Liver (tissue), 3 donors: Measurements from ENCODE around the gene RNF10.

Experiments
- EGR1 ChIP-seq, 2 donors: IDR thresholded peaks; 2 replicates each; pipeline ENCODE4 v1.6.1; 2016 to 2018; ENCODE audit warnings: antibody characterized with exemption in 2 of 2, low read depth in 2 of 2
- FOXA1 ChIP-seq: IDR thresholded peaks from 2 replicates; pipeline ENCODE4 v1.6.1; 2016; ENCODE audit warnings: antibody characterized with exemption
- GABPA ChIP-seq, 2 donors: IDR thresholded peaks in 1 of 2; conservative IDR thresholded peaks in 1 of 2; 2 replicates each; pipeline ENCODE4 v1.6.1; 2016; ENCODE audit warnings: antibody characterized with exemption in 2 of 2, mild to moderate bottlenecking in 1 of 2, moderate library complexity in 1 of 2
- JUND ChIP-seq, 2 donors: IDR thresholded peaks; 2 replicates each; pipeline ENCODE4 v1.6.1; 2016; ENCODE audit warnings: antibody characterized with exemption in 2 of 2
- RAD21 ChIP-seq, 2 donors: IDR thresholded peaks; 2 replicates each; pipeline ENCODE4 v1.6.1; 2016; ENCODE audit warnings: antibody characterized with exemption in 2 of 2, mild to moderate bottlenecking in 2 of 2
- REST ChIP-seq: IDR thresholded peaks from 2 replicates; pipeline ENCODE4 v1.6.1; 2016; ENCODE audit warnings: antibody characterized with exemption, mild to moderate bottlenecking
- RXRA ChIP-seq, 2 donors: IDR thresholded peaks; 2 replicates each; pipeline ENCODE4 v1.6.1; 2017 to 2018; ENCODE audit warnings: antibody characterized with exemption in 2 of 2, mild to moderate bottlenecking in 1 of 2
- SP1 ChIP-seq: IDR thresholded peaks from 2 replicates; pipeline ENCODE4 v1.6.1; 2018; ENCODE audit warnings: antibody characterized with exemption, mild to moderate bottlenecking
- TAF1 ChIP-seq: conservative IDR thresholded peaks from 2 replicates; pipeline ENCODE4 v1.6.1; 2016; ENCODE audit warnings: antibody characterized with exemption, mild to moderate bottlenecking
- YY1 ChIP-seq: IDR thresholded peaks from 2 replicates; pipeline ENCODE4 v1.6.1; 2016; ENCODE audit warnings: antibody characterized with exemption, mild to moderate bottlenecking
- ZBTB33 ChIP-seq: IDR thresholded peaks from 2 replicates; pipeline ENCODE4 v1.6.1; 2016; ENCODE audit warnings: antibody characterized with exemption
- TF ChIP-seq, protein P1 (sequence below): fragments of 150-350 bp; IDR thresholded peaks from 2 replicates; pipeline ENCODE4 v1.5.1; 2017; ENCODE audit warnings: improper control_type of control experiment, low read depth, low read length; ENCODE audit not compliant: missing input control
- TF ChIP-seq, protein P2 (sequence below): IDR thresholded peaks from 2 replicates; pipeline ENCODE4 v1.6.1; 2016; ENCODE audit warnings: antibody characterized with exemption
- donor health status: healthy.
- donor health status: healthy.

- TF ChIP-seq EGR1 (IDR thresholded peaks at IDR 0.05; ENCODE audit: low read depth in 2 of 2) (no peak), RAD21 (IDR thresholded peaks at IDR 0.05) (no peak), JUND (IDR thresholded peaks at IDR 0.05) (no peak), REST (no peak), YY1 (no peak), SP1 (no peak), TAF1 (no peak), GABPA (IDR thresholded peaks at IDR 0.05 in 1 of 2, conservative IDR thresholded peaks at IDR 0.05 in 1 of 2) (no peak), ZBTB33 (no peak), FOXA1 (no peak), RXRA (IDR thresholded peaks at IDR 0.05) (no peak)
- TF ChIP-seq, protein P1, sequence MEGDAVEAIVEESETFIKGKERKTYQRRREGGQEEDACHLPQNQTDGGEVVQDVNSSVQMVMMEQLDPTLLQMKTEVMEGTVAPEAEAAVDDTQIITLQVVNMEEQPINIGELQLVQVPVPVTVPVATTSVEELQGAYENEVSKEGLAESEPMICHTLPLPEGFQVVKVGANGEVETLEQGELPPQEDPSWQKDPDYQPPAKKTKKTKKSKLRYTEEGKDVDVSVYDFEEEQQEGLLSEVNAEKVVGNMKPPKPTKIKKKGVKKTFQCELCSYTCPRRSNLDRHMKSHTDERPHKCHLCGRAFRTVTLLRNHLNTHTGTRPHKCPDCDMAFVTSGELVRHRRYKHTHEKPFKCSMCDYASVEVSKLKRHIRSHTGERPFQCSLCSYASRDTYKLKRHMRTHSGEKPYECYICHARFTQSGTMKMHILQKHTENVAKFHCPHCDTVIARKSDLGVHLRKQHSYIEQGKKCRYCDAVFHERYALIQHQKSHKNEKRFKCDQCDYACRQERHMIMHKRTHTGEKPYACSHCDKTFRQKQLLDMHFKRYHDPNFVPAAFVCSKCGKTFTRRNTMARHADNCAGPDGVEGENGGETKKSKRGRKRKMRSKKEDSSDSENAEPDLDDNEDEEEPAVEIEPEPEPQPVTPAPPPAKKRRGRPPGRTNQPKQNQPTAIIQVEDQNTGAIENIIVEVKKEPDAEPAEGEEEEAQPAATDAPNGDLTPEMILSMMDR, result no peak
- TF ChIP-seq, protein P2, sequence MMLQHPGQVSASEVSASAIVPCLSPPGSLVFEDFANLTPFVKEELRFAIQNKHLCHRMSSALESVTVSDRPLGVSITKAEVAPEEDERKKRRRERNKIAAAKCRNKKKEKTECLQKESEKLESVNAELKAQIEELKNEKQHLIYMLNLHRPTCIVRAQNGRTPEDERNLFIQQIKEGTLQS, result no peak
Observed at GRCh38 chr12:120592121-120593049, 58.2 kb downstream of the RNF10 start.
